ENCODE data around the gene DRC3.

GRCh38 chr17:18027280-18027679, 54.6 kb downstream of the DRC3 start:
- no peak for TF ChIP-seq EZH2phosphoT487 (IDR thresholded peaks at IDR 0.05; ENCODE audit: low read depth, severe bottlenecking, unreplicated experiment)
- TF ChIP-seq CTCF (IDR thresholded peaks at IDR 0.05; ENCODE audit: poor library complexity) = no peak
- TF ChIP-seq EZH2 (IDR thresholded peaks at IDR 0.05; ENCODE audit: borderline replicate concordance) = no peak
